HuH-7 (cell line): ENCODE data around the gene NAA35.
A peak's percentile ranks its signal among the peaks of the same experiment; 100 is the strongest.
"Not testable (repeated sequence)": the region's sequence is repeated elsewhere in the genome, so short reads cannot be mapped to it uniquely, and the experiment has no call there.

Experiments
- DNase-seq: peaks from one replicate; pipeline ENCODE4 v3.0.0; 2011; ENCODE audit warnings: low spot score

The NAA35 gene

GRCh38 chr9:86034863-86035734 is 94.2 kb downstream of the NAA35 start:
- peak; percentile 64 for DNase-seq

GRCh38 chr9:86035827-86036440 is 95.0 kb downstream of the NAA35 start:
- DNase-seq: no peak

GRCh38 chr9:86036555-86036954 is 95.6 kb downstream of the NAA35 start:
- no peak for DNase-seq

- DNase-seq: no peak
Observed at GRCh38 chr9:86039991-86040860, 99.3 kb downstream of the NAA35 start.

- no peak for DNase-seq
Observed at GRCh38 chr9:86040861-86041155, 99.9 kb downstream of the NAA35 start.

DNA sequence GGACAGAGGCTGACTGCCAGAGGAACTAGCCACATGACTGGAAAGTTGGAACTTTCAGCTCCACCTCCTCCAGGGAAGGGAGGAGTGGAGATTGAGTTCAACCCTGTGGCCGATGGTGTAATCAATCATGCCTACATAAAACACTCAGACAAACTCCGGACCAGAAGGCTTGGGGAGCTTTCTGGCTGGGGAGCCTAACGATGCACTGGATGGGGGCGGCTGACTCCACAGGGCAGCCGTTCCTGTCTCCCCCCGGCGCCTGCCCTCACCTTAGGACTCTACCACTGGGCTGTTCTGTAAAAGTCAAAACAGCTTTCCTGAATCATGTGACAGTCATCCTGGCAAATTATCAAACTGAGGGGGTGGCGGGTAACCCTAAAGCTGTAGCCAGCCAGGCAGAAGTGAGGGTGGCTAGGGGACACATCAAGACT is 100.4 kb downstream of the NAA35 start:
- DNase-seq: no peak

DNA sequence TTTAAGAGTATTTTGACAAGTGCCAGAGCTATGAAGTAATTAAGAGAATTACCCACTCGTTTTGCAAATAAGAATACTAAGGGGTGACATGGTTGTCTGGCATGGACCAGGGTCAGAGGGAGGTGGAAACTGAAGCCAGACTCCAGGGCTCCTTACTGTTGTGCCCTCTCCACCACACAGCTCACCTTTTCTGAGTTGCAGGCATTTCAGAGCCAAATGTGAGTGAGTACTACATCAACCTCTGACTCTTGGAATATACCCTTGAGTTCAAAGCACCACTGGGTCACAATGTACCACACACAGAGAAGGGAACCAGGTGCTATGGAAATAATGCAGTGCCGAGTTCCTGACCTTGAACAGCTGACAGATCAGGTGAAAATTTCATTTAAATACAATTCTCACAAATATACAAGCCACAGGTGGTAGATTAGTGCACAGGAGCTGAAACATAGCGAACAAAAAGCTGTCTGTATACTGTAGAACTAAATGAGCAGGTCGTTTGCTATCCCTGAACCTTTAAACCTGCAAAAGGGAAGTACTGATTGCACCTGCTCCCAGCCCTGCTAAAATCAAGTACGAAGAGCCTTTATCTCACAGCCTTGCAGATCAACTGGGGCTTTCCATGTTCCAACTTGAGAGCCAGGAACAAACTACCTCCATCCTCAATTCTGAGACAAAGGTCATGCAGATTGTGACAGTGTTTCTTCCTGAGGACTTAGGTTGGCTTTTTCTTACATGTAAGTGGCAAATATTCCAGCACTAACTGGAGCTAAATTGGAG is 101.4 kb downstream of the NAA35 start:
- DNase-seq: no peak

DNA sequence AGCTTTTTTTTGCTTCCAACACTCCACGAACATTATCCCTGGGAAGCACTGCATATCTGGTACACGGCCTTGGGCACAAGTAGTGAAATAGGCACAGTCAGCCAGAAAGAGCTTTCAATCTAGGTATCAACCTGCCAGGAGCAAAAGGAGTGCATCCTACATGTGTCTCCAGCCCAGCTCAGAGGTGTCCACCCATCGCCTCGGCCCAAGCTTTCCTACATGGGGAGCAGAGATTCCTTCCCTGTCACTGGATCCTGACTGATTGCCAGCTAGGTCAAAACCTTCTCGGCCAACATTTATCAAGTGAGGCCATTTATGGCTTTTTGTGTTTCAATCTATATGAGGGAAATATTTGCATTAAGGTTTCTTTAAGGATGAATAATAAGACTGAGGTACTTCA is 102.6 kb downstream of the NAA35 start:
- no peak for DNase-seq

- no peak for DNase-seq
Observed at GRCh38 chr9:86043999-86044398, 103.1 kb downstream of the NAA35 start.

GRCh38 chr9:86045654-86046053 is 104.7 kb downstream of the NAA35 start:
- DNase-seq: no peak

- DNase-seq: no peak
Observed at GRCh38 chr9:86046071-86046636, 105.2 kb downstream of the NAA35 start.

DNA sequence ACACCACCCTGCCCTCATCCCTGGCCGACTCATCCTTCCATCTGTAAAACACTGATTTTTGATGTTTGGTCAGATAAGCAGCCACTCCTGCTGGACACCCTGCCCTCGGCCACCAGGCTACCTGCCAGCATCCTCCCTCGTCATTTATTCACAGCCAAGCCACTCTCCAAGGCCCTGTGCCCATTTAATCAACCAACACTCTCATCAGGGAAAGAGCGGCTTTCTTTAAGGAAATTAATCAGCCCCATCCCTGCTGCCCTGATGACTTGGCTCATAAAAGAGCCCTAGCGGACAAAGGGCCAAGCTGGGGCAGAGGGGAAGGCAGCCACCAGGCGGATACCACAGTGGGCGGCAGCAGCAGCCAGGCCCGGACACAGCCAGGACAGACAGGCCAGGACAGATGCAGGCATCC is 106.0 kb downstream of the NAA35 start:
- DNase-seq: no peak

GRCh38 chr9:86047361-86047760 is 106.4 kb downstream of the NAA35 start:
- no peak for DNase-seq

DNA sequence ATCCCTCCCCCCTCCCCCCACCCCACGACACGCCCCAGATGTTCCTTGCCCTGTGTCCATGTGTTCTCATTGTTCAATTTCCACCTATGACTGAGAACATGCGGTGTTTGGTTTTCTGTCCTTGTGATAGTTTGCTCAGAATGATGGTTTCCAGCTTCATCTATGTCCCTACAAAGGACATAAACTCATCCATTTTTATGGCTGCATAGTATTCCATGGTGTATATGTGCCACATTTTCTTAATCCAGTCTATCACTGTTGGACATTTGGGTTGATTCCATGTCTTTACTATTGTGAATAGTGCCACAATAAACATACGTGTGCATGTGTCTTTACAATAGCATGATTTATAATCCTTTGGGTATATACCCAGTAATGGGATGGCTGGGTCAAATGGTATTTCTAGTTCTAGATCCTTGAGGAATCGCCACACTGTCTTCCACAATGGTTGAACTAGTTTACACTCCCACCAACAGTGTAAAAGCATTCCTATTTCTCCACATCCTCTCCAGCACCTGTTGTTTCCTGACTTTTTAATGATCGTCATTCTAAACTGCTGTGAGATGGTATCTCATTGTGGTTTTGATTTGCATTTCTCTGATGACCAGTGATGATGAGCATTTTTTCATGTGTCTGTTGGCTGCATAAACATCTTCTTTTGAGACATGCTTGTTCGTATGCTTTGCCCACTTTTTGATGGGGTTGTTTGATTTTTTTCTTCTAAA is 107.2 kb downstream of the NAA35 start:
- not testable (repeated sequence) for DNase-seq

DNA sequence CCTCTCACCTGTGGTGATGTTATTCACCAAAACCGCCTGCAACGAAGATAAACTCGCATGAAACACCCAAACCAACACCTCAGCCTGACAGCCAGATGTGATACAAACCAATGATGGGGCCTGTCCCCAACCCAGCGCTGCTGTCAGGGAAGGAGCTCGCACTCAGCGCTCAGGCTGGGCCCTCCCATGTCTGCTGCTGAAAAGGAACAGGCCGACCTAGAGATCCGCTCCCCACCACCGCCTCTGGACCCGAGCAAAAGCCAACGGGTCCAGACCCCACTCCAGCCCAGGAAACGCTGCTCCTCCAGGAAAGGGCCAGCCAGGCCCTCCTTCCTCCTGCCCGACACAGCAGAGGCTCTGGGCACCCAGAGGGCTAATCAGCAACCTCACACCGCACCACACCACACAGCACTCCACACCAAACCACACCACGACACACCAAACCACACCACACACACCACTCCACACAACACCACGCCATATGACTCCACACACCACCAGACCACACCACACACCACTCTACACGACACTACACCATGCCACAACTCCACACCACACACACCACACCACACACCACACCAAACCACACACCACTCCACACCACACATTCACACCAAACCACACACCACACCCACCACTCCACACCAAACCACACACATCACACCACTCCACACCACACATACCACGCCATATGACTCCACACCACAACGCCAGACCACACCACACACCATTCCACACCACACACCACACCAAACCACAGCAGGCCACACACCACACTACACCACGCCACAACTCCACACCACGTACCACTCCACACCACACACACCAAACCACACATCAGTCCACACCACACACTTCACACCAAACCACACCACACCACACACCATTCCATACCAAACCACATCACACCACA is 111.9 kb downstream of the NAA35 start:
- no peak for DNase-seq

DNA sequence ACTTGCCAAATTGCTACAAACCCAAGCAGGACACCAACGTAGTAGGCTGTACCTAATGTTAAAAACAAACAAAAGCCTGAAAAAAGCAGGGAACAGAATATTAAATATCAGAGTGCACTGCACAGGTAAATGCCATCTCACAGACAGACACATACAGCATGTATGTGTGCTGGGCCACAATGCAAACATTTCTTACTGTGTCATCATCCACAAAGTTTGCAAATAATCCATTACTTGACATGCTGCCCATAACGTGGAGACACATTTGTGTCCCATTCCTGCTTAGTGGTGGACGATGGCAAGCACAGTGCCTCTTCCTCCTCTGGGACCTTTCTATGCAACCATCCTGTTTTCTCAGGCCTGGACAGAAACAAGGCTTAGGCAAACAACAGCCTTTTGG is 113.7 kb downstream of the NAA35 start:
- DNase-seq: no peak

DNA sequence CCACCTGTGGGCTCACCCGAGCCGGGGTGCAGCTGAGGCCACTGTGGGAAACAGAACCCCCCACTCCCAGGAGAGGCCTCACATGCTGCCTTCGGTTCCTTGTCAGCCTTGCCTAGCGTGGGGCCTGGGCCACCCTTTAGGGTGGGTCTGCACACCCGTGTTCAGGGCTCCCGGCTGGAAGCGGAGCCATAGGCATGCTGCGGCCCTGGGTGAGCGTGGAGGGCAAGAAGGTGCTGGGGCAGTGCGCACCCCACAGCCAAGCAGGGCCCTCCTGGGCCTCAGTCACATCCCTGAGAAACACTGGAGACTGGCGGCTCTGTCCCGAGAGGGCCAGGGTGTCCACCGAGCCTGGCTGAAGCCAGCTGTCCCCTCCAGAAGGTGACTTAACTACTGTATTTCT is 116.5 kb downstream of the NAA35 start:
- DNase-seq: no peak

GRCh38 chr9:86061972-86062739 is 121.2 kb downstream of the NAA35 start:
- no peak for DNase-seq
